HCT116 (cell line): Measurements from ENCODE around the gene APOA5. TPM values are rescaled to one million over a fixed set of nuclear protein-coding genes. Genes with fewer than 3 reads are reported as not detected.
"Not testable (repeated sequence)": the region's sequence is repeated elsewhere in the genome, so short reads cannot be mapped to it uniquely, and the experiment has no call there.

Experiments
- ATAC-seq: fragments of 200-7000 bp; cut with Tn5 transposase; 2 replicates; pipeline ENCODE4 v1.9.1; 2020; ENCODE audit warnings: mild to moderate bottlenecking, moderate library complexity
- BruUV-seq: library from RNA; stranded (reverse); fragments of 400-500 nt; replicated peaks from 2 replicates; lab custom pipeline; 2021; lab: Mats Ljungman, UMichigan
- CTCF ChIA-PET: fragments of 300-600 bp; sonication (Branson Sonifier 250); formaldehyde crosslinking; loops from one replicate; lab custom pipeline; 2021; ENCODE audit warnings: antibody characterized with exemption; lab: Charles Lee
- POLR2A ChIA-PET: fragments of 300-600, 350-600 bp; sonication (Branson Sonifier 250); formaldehyde crosslinking; loops from one replicate; lab custom pipeline; 2021; ENCODE audit warnings: antibody characterized with exemption; lab: Charles Lee
- RAD21 ChIA-PET, 2 experiments: fragments of 300-600 bp; sonication (Branson Sonifier 250); formaldehyde crosslinking; loops; one replicate each; lab custom pipeline; 2023; ENCODE audit warnings: low total read pairs in 2 of 2; ENCODE audit not compliant: uncharacterized antibody in 2 of 2, unreplicated experiment in 2 of 2, low non-redundant PET in 1 of 2; lab: Charles Lee
- DNase-seq: peaks from one replicate; pipeline ENCODE4 v3.0.0-alpha.2; 2010; ENCODE audit warnings: low read depth, low spot score
- H2AFZ ChIP-seq: fragments of 200-600 bp; shearing (Covaris generic), sonication (generic); 2 replicates; pipeline ENCODE4 v1.6.1; 2017; ENCODE audit warnings: low read depth, mixed run types, mixed read lengths, antibody characterized with exemption, low read length; ENCODE audit not compliant: poor library complexity, severe bottlenecking
- H3K27ac ChIP-seq: 2 replicates; pipeline ENCODE4 v1.5.1; 2012; ENCODE audit warnings: low read depth, low read length
- H3K27me3 ChIP-seq: fragments of 200-600 bp; sonication (generic); 2 replicates; pipeline ENCODE4 v1.6.1; 2016; ENCODE audit warnings: mixed run types, low read length, mixed read lengths; ENCODE audit not compliant: insufficient read depth
- H3K36me3 ChIP-seq, 2 experiments: fragments of 200-500 bp in 1 of 2; fragments of 200-600 bp in 1 of 2; sonication (Bioruptor generic) in 1 of 2; sonication (generic) in 1 of 2; 2 replicates each; pipeline versions ENCODE4 v1.5.1 to v1.6.1; 2014 to 2016; ENCODE audit warnings: low read length in 2 of 2, inconsistent platforms in 1 of 2, mixed read lengths in 1 of 2, mixed run types in 1 of 2; ENCODE audit not compliant: insufficient read depth in 2 of 2, control insufficient read depth in 1 of 2
- H3K4me1 ChIP-seq, 2 experiments: fragments of 200-600 bp in 1 of 2; sonication (generic) in 1 of 2; 2 replicates each; pipeline versions ENCODE4 v1.5.1 to v1.6.1; 2012 to 2017; ENCODE audit warnings: low read length in 2 of 2, inconsistent platforms in 1 of 2, mild to moderate bottlenecking in 1 of 2, mixed read lengths in 1 of 2, mixed run types in 1 of 2, moderate library complexity in 1 of 2; ENCODE audit not compliant: insufficient read depth in 2 of 2, control insufficient read depth in 1 of 2
- H3K4me2 ChIP-seq: fragments of 200-600 bp; sonication (generic); 2 replicates; pipeline ENCODE4 v1.6.1; 2017; ENCODE audit warnings: mixed run types, low read length, mixed read lengths
- H3K4me3 ChIP-seq, 2 experiments: fragments of 200-600 bp in 1 of 2; sonication (generic) in 1 of 2; replicated peaks in 1 of 2; 2 replicates each; pipeline ENCODE4 v1.5.1; 2011 to 2016; ENCODE audit warnings: low read length in 2 of 2, control low read depth in 1 of 2, low read depth in 1 of 2, mild to moderate bottlenecking in 1 of 2, mixed read lengths in 1 of 2, mixed run types in 1 of 2
- H3K79me2 ChIP-seq: fragments of 200-600 bp; sonication (generic); 2 replicates; pipeline ENCODE4 v1.6.1; 2017; ENCODE audit warnings: mild to moderate bottlenecking, mixed run types, low read length, moderate library complexity, mixed read lengths; ENCODE audit not compliant: insufficient read depth
- H3K9ac ChIP-seq: fragments of 200-600 bp; sonication (generic); 2 replicates; pipeline ENCODE4 v1.6.1; 2016; ENCODE audit warnings: low read length, mixed read lengths
- H3K9me2 ChIP-seq: fragments of 200-600 bp; sonication (generic), shearing (Covaris generic); 2 replicates; pipeline ENCODE4 v1.6.1; 2017; ENCODE audit warnings: mixed run types, mild to moderate bottlenecking, moderate library complexity; ENCODE audit not compliant: insufficient read depth
- H3K9me3 ChIP-seq, 2 experiments: fragments of 200-500 bp in 1 of 2; fragments of 200-600 bp in 1 of 2; sonication (Bioruptor generic) in 1 of 2; sonication (generic) in 1 of 2; 2 replicates each; pipeline ENCODE4 v1.6.1; 2014 to 2017; ENCODE audit warnings: low read length in 2 of 2, mixed read lengths in 2 of 2, inconsistent platforms in 1 of 2, low read depth in 1 of 2, mild to moderate bottlenecking in 1 of 2, mixed run types in 1 of 2, moderate library complexity in 1 of 2; ENCODE audit not compliant: control insufficient read depth in 1 of 2, insufficient read depth in 1 of 2
- H4K20me1 ChIP-seq: fragments of 200-600 bp; sonication (generic), shearing (Covaris generic); 2 replicates; pipeline ENCODE4 v1.6.1; 2017; ENCODE audit warnings: mixed run types, mild to moderate bottlenecking, moderate library complexity; ENCODE audit not compliant: insufficient read depth
- SRF ChIP-seq: IDR thresholded peaks from 2 replicates; pipeline ENCODE4 v1.6.1; 2012; ENCODE audit warnings: low read depth
- intact Hi-C: fragments of 100-400 bp; cut with micrococcal nuclease; formaldehyde crosslinking; loops from 2 replicates; pipeline ENCODE4 v1.10.0; 2022
- total RNA-seq: library from RNA; stranded (reverse); gene quantifications from one replicate; pipeline ENCODE4 v1.2.1, GENCODE V29; 2021; ENCODE audit not compliant: unreplicated experiment
- TF ChIP-seq, protein P1 (sequence below): IDR thresholded peaks from 2 replicates; pipeline ENCODE4 v1.6.1; 2012; ENCODE audit warnings: low read depth

Gene APOA5
- total RNA-seq, 1 experiment from 2014 or later = 0.12 TPM

- H3K9me3 ChIP-seq, DNase-seq, intact Hi-C loops, H3K4me3 ChIP-seq, H3K36me3 ChIP-seq, H3K9me2 ChIP-seq, H3K27ac ChIP-seq, H3K79me2 ChIP-seq, H3K9ac ChIP-seq, H4K20me1 ChIP-seq, BruUV-seq, H3K4me1 ChIP-seq, RAD21 ChIA-PET, ATAC-seq, POLR2A ChIA-PET, H3K4me2 ChIP-seq, H2AFZ ChIP-seq, H3K27me3 ChIP-seq: not testable (repeated sequence)
- CTCF ChIA-PET = interaction anchor here (1.1 kb wide), 1 partner anchor 10 kb away, joined by 5 read pairs; the partner anchor contains the start of gene APOA5
These were observed 10.0 kb upstream of the APOA5 start for GRCh38 chr11:116801662-116802061.

GRCh38 chr11:116800610-116801009, 8.9 kb upstream of the APOA5 start:
- H3K4me2 ChIP-seq = no peak overlapping the region
- no peaks in the 10 kb centered on the region for H3K9me2 ChIP-seq
- H3K27me3 ChIP-seq = no peaks in the 10 kb centered on the region
- no peak overlapping the region for H2AFZ ChIP-seq
- no peak overlapping the region for H3K9ac ChIP-seq
- H4K20me1 ChIP-seq = no peaks in the 10 kb centered on the region
- no peak for ATAC-seq
- no peaks in the 10 kb centered on the region for H3K79me2 ChIP-seq
- no peaks in the 10 kb centered on the region for H3K36me3 ChIP-seq
- H3K4me1 ChIP-seq = no peaks in the 10 kb centered on the region
- ChIA-PET POLR2A (no interaction called here), CTCF (interaction anchor here (2.2 kb wide), 1 partner anchor 9 kb away, joined by 9 read pairs; the partner anchor contains the start of gene APOA5), RAD21 (no interaction called here)
- no peak for DNase-seq
- TF ChIP-seq, protein P1, sequence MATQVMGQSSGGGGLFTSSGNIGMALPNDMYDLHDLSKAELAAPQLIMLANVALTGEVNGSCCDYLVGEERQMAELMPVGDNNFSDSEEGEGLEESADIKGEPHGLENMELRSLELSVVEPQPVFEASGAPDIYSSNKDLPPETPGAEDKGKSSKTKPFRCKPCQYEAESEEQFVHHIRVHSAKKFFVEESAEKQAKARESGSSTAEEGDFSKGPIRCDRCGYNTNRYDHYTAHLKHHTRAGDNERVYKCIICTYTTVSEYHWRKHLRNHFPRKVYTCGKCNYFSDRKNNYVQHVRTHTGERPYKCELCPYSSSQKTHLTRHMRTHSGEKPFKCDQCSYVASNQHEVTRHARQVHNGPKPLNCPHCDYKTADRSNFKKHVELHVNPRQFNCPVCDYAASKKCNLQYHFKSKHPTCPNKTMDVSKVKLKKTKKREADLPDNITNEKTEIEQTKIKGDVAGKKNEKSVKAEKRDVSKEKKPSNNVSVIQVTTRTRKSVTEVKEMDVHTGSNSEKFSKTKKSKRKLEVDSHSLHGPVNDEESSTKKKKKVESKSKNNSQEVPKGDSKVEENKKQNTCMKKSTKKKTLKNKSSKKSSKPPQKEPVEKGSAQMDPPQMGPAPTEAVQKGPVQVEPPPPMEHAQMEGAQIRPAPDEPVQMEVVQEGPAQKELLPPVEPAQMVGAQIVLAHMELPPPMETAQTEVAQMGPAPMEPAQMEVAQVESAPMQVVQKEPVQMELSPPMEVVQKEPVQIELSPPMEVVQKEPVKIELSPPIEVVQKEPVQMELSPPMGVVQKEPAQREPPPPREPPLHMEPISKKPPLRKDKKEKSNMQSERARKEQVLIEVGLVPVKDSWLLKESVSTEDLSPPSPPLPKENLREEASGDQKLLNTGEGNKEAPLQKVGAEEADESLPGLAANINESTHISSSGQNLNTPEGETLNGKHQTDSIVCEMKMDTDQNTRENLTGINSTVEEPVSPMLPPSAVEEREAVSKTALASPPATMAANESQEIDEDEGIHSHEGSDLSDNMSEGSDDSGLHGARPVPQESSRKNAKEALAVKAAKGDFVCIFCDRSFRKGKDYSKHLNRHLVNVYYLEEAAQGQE = no peak
- no peak for TF ChIP-seq SRF
- H3K4me3 ChIP-seq = no peak overlapping the region
- H3K27ac ChIP-seq = no peak overlapping the region
- intact Hi-C loops = no loop called here
- H3K9me3 ChIP-seq = no peaks in the 10 kb centered on the region
- no TSS peak for BruUV-seq
